NOMO-1 (cell line): ENCODE results near the gene C3orf70.

Experiments
- DNase-seq, 2 experiments: peaks; one replicate each; lab custom pipeline; 2025; ENCODE audit not compliant: unreplicated experiment in 2 of 2; lab: John Stamatoyannopoulos, UW

C3orf70 gene

DNA sequence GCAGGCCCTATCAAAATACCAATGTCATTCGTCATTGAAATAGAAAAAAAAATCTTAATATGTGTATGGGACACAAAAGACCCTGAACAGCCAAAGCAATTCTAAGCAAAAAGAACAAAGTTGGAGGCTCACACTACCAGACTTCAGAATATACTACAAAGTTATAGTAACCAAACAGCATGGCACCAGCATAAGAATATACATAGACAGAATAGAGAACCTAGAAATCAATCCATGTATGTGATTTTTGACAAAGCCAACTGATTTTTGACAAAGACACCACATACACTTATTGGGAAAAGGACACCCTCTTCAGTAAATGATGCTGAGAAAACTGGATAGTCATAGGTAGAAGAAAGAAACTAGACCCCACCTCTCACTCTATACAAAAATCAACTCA, 95.0 kb downstream of the C3orf70 start:
- DNase-seq = no peak

DNA sequence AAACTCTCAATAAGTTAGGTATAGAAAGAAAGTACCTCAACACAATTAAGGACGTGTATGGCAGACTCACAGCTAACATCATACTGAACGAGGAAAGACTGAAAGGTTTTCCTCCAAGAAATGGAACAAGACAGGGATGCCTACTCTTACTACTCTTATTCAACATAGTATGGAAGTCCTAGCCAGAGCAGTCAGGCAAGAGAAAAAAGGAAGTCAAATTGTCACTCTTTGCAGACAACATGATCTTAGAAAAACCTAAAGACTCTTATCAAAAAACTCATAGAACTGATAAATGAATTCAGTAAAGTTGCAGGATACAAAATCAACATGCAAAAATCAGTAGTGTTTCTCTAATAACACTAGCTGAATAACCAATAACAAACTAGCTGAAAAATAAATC, 96.0 kb downstream of the C3orf70 start:
- peak in 1 of 2 experiments; percentile 21 for DNase-seq

DNA sequence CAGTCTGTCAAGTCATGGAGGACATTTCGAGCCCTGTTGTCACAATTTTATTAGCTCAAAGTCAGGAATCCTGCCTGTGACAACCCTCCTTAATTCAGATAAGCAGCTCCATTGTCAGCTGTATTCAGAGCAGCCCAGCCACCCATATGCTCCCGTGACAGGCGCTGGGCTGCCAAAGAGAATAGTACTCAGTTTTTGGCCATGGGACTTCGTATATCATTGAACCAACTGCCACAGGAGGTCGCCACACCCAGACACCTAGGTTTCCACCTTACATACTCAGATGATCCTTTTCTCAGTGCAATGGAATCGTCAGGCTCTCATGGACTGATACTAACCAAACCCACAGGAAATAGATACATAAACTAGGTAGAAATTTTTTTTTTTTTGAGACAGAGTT, 100.2 kb downstream of the C3orf70 start:
- no peak for DNase-seq

DNA sequence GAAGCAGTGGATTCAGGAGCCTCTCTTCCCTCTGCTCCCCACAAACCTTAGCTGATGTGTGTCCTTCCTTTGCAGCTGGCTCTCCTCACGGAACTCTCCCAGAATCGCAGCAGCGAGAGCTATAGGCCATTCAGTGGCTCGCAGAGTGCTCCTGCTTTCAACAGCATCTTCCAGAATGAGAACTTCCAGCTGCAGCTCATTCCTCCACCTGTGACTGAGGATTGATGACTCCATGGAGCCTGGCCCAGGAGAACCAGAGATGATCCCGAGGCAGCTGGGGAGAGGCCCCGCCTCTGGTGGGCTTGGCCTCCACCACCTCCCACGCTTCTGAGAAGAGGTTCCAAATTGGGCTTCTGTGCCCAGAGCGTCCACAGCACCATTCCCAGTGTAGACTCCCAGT, 101.1 kb downstream of the C3orf70 start:
- no peak for DNase-seq

DNA sequence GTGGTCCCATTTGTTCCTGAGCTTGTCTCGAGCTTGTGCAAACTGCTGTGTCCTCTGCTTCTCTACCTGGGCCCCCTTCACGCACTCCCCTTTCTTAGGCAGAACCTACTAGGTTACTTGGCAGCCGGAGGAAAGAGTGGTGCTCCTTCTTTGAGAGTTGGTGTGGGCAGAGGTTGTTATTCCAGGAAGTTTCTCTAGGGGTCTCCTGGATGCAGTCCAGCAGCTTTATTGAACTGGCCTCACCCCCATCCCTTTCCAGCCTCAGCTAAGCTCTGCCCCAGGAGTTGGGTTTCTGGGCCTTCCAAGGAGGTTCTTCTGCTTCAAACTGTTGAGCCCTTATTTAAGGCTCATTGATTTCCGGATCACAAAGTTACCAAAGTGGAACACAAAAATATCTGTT, 103.2 kb downstream of the C3orf70 start:
- DNase-seq = no peak

DNA sequence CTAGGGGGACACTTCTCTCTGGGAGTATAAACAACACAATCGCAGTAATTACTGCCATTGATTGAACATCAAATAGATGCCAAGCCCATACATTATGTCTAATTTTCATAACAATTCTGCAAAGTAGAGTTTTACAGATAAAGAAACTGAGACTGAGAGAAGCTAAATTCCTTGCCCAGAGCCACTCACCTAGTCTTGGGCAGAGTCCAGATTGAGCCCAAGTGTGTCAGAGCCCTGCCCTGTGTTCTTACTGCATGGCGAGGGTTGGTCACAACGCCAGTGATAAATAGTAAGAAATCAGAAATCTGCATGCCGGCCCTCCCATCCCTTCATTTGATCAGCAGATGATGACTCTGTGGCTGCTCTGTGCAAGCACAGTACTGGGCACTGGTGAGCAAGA, 106.3 kb downstream of the C3orf70 start:
- no peak for DNase-seq

DNA sequence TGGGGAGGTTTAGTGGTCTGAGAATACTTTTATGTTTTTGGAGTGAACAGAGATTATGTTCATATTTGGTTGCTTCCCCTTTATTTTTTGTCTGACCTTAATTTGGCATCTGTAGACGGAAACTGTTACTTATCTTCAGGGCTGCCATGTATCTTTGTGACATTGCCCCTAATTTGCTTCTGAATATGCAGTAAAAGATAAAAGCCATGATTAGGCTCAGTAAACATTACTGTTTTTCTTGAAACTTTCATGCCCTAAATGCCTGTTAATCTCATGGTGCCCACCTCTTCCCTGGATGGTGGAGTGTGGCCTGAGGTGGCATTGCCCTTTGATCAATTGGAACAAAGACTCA, 106.7 kb downstream of the C3orf70 start:
- no peak for DNase-seq

DNA sequence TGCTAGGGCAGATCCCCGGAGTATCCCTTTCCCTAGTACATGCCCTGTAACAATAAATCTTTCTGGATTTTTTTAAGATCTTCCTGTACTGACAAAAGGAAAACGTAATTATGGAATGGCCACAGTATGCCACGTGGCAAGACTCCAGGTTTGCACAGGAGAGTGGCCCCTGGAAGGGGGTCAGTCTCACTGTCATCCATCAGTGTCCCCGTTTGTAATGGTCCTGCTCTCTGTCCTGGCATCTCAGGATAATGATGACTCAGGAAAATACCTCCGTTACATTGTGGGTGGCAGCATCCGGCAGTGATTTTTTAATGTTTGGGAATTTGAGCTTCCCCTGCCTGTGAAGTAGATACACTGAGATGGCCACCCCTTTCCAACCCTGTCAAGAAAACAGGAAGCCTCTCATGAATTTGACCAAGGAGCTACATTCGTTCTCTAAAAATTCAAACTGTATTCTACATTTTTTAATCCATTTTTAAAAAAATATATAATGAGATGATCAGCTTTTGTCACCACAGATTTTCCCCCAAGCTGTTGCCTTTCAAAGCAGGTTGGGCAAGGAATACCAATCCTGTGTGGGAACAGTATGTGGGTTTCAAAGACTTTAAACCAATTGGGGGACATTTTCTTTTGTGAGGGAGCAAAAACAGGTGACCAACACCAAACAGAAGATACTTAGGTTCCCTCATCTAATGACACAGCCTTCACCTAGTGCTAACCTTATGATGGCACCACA, 110.4 kb downstream of the C3orf70 start:
- no peak for DNase-seq

DNA sequence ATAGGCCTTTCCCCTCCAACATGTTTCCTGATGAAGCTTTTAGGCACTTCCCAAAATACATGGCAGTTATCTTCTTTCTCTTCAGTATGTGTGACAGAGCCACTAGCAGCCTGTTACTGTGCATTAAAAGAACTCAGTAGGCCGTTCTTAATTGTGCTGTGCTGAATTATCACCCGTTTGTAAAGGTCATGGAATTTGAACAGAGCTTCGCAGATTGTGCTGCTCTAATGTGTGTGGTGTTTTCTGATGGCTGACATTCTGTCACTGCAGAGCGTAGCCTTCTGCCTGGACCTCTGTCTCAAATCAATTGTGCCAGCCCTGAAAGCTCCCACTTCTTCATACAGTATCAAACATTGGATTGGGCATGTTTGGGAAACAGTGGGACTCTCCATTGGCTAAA, 111.3 kb downstream of the C3orf70 start:
- DNase-seq = no peak

DNA sequence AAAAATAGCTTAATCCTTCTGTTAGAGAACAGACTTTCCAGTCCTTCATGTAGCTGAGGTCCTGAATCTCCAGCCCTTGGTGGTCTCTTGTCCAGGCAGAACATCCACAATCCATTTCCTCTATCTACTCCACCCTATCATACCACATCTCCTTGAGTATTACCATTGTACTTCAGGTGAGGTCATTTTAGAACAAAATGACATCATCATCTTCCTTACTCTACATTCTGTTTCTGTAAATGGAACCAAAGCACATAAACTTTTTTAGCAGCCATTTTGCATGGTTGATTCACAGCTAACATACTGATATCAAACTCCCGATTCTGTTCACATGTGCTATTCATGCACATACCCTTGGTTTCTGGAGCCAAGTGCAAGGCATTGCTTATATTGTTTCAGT, 112.4 kb downstream of the C3orf70 start:
- DNase-seq = no peak

DNA sequence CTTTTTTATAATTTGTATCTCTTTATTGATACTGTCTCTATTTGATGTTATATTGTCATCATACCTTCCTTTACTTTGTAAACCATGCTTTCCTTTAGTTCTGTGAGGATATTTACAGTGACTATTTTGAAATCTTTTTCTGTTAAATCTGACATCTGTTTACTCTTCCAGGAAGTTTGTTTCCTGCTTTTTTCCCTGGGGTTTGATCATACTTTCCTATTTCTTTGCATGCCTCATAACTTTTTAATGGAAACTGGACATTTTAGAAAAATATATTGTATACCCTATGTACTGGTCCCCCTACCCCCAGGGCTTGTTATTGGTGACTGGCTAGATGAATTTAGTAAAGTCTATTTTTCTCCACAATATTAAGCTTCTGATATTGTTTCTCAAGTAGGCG, 115.1 kb downstream of the C3orf70 start:
- DNase-seq = no peak

DNA sequence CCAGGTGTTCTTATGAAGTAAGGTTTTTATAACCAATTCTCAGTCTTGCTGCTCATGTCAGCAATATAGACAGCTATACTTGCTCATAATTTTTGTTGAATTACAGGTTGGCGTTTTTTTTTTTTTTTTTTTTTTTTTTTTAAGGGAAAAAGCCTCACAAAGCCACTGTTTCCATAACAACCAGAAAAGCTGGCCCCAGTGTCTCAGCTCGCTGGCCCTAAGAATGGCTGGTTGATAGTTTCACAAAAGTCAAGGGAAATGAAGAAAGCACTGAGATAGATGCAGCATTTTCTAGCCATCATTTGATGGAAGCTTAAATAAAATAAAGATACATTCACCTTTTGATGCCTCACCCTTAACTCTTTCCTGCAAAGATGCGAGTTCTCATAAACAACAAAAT, 121.9 kb downstream of the C3orf70 start:
- DNase-seq = no peak

DNA sequence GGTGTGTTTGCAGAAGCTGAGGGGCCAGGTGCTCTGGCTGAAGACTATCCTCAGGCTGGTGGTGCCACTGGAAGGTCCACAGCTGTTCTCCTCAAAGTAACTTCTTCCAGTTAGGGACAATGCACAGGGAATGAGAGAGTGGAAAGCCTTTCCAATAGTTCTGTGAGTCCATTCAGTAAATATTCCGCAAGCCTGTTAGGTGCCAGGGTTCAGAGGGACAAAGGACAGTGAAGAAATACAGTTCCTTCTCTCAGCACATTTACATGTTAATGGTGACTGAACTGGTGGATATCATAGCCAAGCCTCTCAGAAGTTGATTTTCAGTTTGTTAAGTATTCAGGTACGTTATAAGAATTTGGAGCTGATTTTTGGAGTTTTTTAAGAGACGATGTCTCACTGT, 122.5 kb downstream of the C3orf70 start:
- DNase-seq = no peak

DNA sequence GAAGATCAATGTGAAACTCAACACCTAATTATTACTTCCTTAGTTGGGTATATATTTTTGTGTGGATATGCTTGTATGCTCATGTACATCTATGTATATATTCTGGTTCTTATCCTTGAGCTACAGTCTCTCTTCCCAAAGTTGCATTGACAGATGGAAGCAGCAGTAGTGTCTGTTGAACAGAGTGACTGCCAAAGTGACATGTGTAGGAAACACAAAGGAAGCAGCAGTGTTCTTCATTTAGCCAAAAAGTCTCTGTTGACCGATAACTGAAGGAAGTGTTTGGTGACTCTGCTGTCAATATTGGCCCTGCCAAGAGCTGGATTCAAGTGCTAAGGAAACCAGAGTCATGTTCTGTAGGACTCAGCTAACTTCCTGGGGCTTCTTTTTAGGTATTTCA, 123.8 kb downstream of the C3orf70 start:
- DNase-seq = no peak

DNA sequence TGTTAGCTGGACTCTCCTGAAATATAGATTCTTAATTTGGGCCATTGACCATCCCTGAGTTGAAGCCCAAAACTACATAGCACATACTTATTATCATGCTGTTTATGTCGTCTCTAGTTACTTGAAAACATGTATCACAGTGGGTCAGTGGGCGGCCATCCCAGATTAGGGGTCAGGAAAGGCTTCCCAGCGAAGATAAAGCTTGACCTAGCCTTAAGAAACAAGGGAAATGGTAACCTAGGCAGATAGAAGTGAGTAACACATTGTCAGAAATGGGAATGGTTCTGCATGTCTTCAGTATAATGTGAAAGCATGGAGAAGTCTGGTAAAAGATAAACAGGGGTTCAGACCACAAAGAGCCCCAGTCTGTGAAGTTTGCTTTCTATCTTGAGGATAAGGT, 124.7 kb downstream of the C3orf70 start:
- no peak for DNase-seq
